ENCODE measurements around the gene DHX16.

Gene DHX16

DNA sequence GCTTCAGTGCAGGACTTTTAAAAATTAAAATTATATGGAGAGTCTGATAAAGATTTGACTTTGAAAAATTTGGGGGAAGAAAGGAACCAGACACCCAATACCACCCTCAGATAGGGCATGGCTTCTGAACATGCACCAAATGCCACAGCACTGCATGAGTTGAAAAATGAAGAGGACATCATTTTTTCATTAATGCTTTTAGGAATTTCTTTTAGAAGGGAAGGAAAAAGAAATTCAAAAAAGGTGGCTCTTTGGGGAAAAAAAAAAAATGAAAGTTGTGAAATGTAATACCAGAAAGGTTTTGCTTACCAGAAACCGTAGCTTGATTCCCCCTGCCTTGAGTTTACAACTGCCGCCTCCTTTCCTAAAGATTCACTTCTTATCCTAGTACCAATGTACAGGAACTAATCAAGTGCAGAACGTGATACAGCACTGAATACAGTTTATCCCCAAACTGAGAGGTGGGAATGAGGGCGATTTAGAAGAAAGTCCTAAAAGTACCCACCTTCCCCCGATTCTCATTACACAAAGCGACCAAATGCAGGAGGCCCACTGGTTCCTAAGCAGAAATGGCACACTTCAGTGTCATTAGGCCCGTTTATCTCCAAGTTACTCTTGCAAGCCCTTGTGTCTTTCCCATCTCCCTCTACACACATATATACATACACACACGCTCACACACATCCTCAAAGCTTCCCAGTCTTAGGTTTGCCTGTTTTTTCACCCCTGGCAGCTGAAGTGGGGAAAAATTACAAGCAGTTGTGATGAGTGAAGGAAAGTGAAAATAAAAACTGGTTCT lies 58.6 kb downstream of the DHX16 start:
- TF ChIP-seq, protein P1, sequence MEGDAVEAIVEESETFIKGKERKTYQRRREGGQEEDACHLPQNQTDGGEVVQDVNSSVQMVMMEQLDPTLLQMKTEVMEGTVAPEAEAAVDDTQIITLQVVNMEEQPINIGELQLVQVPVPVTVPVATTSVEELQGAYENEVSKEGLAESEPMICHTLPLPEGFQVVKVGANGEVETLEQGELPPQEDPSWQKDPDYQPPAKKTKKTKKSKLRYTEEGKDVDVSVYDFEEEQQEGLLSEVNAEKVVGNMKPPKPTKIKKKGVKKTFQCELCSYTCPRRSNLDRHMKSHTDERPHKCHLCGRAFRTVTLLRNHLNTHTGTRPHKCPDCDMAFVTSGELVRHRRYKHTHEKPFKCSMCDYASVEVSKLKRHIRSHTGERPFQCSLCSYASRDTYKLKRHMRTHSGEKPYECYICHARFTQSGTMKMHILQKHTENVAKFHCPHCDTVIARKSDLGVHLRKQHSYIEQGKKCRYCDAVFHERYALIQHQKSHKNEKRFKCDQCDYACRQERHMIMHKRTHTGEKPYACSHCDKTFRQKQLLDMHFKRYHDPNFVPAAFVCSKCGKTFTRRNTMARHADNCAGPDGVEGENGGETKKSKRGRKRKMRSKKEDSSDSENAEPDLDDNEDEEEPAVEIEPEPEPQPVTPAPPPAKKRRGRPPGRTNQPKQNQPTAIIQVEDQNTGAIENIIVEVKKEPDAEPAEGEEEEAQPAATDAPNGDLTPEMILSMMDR (IDR thresholded peaks at IDR 0.05) = no peak
- peak overlapping the region; percentile 79 for H3K4me3 ChIP-seq
- DNase-seq (ENCODE audit: low spot score) = no peak

DNA sequence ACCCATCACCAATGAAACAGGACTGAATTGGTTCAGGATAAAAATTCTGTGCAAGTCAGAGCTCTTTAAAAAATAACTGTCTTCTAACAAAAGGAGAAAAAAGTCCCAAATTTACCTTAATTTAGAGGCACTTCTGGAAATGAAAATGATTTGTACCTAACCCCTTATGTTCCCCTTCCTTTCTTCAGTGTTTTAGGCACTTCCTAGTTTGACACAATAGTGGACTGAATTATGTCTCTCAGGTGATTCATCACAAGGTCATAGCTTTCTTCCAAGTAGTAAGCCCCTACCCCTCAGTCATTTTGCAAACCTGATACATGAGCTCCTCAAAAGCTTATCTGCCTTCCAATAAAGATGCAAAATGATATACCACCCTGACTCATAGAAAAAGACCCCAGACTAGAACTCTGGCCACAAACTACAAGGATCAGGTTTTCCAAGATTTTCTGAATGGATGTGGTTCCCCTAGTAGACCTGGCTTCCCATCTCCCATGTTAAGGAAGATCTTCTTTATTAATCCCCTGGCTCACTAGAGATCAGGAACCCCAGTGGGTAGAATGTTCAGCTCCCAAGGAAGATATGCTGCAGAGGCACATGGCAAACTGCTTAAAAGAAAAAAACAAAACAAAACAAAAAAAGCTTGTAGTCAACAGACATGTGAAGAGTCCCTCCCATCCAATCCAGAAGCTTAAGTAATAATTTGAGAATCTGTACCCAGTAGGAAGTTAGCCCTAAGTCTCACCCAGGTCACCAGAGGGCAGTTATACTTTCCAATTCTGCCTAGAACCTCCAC lies 59.4 kb downstream of the DHX16 start:
- H3K27ac ChIP-seq = peak overlapping the region; percentile 70 to 96
- peak overlapping the region; percentile 79 for H3K4me3 ChIP-seq
- TF ChIP-seq, protein P1 (IDR thresholded peaks at IDR 0.05) = no peak
- DNase-seq (ENCODE audit: low spot score) = no peak

More for the DNA sequence above, 58.6 kb downstream of the DHX16 start:
- peak overlapping the region; percentile 88 to 96 for H3K27ac ChIP-seq

DNA sequence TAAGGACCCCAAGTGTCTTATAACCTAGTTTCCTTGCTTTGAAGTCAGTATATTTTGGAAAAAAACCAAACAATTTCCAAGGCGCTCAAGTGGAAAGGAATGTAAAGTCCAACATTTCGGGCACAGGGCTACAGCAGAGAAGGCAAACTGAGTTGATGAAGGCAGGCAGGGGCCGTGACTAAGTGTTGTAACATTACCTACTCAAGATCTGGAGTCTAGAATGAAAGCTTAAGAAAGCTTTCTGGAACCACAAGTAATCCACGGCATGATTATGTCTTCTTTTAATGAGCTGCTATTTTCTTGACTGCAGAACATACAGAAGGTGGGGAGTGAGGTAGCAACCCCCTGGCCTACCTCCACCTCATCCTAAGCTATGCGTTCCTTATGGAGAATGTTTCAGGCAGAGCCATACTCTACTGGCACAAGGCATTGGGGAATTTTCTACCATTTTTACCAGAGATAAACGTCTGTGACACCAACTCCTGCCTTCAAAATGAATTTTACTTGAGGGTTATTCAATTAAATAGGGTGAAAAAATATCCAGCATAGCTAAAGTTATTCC lies 60.0 kb downstream of the DHX16 start:
- TF ChIP-seq, protein P1 (IDR thresholded peaks at IDR 0.05) = no peak
- no peak overlapping the region for H3K4me3 ChIP-seq
- DNase-seq (ENCODE audit: low spot score) = no peak
- H3K27ac ChIP-seq = peak overlapping the region; percentile 0 to 70

DNA sequence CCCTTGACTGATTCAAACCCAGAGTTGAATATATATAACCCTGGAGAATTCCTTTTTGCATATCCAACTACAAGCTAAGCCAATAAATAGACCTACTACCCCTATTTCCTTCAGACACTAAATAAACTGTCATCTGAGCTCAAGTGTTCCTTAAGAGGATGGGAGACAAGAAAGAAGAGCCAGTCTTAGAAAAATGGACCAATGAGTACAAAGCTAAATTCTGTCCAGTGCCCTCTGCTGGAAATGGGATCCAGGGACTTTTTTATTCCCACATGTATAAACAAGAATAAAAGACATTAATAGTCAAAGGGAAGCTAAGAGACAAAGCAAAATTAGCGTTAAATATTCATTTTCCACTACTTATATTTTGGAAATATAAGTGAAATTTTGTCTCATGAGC lies 60.6 kb downstream of the DHX16 start:
- Histone ChIP-seq H3K27ac (peak overlapping the region; percentile 0 to 70), H3K4me3 (no peak overlapping the region)
- TF ChIP-seq, protein P1 (IDR thresholded peaks at IDR 0.05) = no peak
- no peak for DNase-seq (ENCODE audit: low spot score)

DNA sequence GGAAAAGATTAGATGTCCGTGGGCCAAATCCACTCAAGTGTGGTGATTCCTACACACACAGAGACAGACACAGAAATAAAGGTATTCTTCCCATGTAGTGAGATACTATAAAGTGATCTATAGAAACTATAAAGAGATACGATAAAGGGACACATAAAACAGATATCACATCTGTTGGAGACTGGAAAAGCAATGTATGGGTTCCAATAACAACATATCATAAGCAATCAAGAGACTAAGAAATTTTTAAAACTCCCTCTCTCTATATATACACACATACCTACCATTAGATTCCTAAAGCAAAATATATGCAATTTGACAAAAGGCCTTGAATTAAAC lies 61.0 kb downstream of the DHX16 start:
- H3K27ac ChIP-seq = no peak overlapping the region
- no peak for DNase-seq (ENCODE audit: low spot score)
- TF ChIP-seq, protein P1 (IDR thresholded peaks at IDR 0.05) = no peak
- H3K4me3 ChIP-seq = no peak overlapping the region

DNA sequence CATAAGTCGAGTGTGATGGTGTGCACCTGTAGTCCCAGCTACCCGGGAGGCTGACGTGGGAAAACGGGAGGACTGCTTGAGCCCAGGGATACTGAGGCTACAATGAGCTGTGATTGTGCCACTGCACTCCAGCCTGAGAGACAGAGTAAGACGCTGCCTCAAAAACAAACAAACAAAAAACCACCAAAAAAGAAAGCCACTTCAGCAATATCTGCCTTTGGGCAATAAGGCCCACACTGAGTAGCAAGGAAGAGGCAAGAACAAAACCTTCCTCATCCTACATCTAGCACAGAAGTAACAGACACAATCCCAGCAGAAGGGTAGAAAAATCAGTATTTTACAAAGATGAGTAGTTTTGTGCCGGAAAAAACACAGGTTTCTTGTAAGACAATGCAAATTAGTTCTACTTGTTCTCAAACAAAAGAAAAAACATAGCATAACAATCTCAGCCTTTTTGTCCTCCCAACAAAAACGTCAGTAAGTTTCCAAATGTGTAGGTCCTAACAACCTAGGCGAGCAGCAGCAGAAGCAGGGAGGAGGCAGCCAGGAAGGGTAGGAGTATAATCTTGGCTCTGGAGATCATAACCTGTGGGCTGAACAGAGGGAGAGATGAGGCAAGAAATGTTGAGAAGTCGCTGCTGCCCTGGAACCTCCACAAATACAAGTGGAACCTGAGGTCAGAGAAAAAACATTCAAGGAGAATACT lies 61.5 kb downstream of the DHX16 start:
- no peak overlapping the region for H3K4me3 ChIP-seq
- no peak for DNase-seq (ENCODE audit: low spot score)
- TF ChIP-seq, protein P1 (IDR thresholded peaks at IDR 0.05) = no peak
- no peak overlapping the region for H3K27ac ChIP-seq

Data from coronary artery (tissue), 2 donors.